Prostate gland (tissue), 2 donors: ENCODE results near the gene ORAI3.

Experiments
- CTCF ChIP-seq, 4 experiments: fragments of 200-600 bp in 2 of 4; fragments of 450-650 bp in 2 of 4; sonication (generic) in 2 of 4; IDR thresholded peaks; 1 replicate in 3 of 4; 2 replicates in 1 of 4; pipeline ENCODE4 v1.5.1; 2016 to 2019; ENCODE audit warnings: antibody characterized with exemption in 4 of 4, mild to moderate bottlenecking in 2 of 4, moderate library complexity in 2 of 4
- POLR2A ChIP-seq: fragments of 450-650 bp; IDR thresholded peaks from one replicate; pipeline ENCODE4 v1.6.1; 2016; ENCODE audit warnings: antibody characterized with exemption, mild to moderate bottlenecking
- POLR2AphosphoS5 ChIP-seq: sonication (generic); formaldehyde crosslinking; IDR thresholded peaks from one replicate; pipeline ENCODE4 v1.6.1; 2017; ENCODE audit warnings: antibody characterized with exemption

- no peak for TF ChIP-seq POLR2AphosphoS5
- TF ChIP-seq CTCF (IDR thresholded peaks at IDR 0.05), result no peak
- no peak for TF ChIP-seq POLR2A
Measured at GRCh38 chr16:30961384-30961783, 12.5 kb downstream of the ORAI3 start.
